ENCODE measurements around the gene GABRB2.

The GABRB2 gene

GRCh38 chr5:161387121-161387520 is 159.4 kb downstream of the GABRB2 start:
- DNase-seq (ENCODE audit: low spot score): no peak

- no peak for DNase-seq (ENCODE audit: low spot score)
Measured at GRCh38 chr5:161385027-161385426, 161.5 kb downstream of the GABRB2 start.

GRCh38 chr5:161382685-161383084 is 163.8 kb downstream of the GABRB2 start:
- DNase-seq (ENCODE audit: low spot score): no peak

DNA sequence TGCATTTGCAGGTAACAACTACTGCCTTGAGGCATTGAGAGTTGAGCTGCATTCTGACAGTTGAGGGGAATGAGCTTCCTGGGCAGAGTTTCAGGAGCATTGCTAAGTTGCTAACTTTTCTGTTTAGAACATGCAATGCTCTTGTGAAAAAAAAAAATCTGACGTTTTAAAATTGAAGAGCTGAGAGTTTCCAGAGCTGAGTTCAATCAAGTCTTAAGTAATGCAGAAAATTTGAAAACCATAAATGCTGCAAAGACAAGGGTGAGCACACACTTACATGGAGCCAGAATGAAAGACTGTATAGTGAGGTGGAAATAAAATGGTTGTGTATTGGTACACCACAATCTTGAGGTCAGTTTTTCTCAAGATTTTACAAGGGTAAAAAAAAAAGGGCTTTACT is 166.0 kb downstream of the GABRB2 start:
- no peak for DNase-seq (ENCODE audit: low spot score)

DNA sequence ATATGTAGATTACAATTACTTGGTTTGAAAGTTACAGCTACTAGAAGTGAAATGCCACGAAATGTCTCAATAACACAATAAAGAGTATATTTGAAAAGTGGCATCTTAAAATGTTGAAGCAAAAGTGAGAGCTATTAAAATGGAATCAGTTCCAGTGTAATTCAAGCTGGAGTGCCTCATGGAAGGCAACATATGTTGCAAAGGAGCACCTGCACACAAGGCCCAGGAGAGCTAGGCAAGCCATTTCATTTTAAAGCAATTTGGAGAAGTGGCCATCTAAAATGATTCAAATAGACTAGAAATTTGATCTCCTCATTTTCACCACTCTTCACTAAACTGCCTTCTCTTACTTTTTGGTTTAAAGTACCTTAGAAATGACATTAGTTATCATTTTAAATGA is 167.8 kb downstream of the GABRB2 start:
- DNase-seq (ENCODE audit: low spot score): no peak

DNA sequence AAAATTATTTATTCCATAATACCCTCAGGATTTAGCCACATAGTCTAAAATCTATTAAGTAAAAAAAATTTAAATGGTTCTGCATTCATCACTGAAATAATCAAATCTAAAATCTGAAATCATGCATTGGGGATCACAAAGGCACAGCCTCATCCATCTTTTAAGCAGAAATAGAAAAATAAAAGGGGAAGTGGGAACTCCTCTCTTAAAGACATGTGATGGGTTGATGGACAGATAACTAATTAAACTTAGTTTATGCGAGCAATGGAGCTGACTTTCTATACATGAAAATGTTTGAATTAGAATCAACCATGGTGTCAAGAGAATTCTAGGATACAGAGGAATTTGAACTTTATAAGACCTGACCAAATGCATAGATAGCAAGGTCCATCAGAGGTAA is 170.5 kb downstream of the GABRB2 start:
- no peak for DNase-seq (ENCODE audit: low spot score)

DNA sequence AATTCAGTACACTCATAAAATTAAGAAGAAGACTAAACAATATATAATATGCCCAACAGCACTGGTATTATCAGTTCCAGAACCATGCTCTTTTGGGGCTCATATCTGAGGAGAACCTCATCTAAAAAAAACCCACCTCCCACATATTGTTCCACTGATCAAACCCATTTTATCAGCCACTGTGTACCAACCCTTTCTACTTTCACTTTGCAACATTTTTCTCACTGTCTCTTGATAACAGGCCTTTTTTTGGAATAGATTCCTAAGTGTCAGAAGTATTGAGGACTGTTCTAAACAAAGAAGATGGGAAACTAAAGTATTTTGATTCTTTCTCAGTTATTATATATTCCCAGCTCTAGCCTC is 173.2 kb downstream of the GABRB2 start:
- no peak for DNase-seq (ENCODE audit: low spot score)

DNA sequence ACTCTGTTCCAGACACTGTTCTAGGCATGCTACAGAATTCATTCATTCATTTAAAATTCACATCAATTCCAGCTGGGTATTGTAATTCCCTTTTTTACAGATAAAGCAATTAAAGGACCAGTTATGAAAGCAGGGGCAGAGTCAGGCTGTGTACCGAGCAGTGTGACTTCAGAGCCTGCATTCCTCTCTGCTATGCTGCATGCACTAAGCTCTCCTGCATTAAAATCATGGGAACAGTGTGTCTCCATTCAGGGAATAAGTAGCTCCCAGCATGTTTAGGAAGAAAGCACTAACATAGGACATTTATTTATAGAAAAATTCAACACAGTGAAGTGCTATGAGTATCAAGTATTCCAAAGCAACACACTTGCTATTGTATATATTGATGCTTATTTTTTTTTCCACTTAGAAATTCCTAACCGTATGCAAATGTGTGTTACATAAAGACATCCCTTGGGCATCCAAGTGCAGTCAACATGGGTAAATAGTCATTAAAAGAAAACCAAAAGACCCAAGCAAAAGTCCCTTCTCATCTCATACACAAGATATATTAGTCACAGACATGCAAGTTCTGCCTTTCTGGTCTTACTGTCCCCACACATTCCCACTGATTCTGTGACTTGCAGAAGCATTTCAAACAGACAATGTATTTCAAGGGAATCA is 173.7 kb downstream of the GABRB2 start:
- no peak for DNase-seq (ENCODE audit: low spot score)

GRCh38 chr5:161369022-161369421 is 177.5 kb downstream of the GABRB2 start:
- no peak for DNase-seq (ENCODE audit: low spot score)

DNA sequence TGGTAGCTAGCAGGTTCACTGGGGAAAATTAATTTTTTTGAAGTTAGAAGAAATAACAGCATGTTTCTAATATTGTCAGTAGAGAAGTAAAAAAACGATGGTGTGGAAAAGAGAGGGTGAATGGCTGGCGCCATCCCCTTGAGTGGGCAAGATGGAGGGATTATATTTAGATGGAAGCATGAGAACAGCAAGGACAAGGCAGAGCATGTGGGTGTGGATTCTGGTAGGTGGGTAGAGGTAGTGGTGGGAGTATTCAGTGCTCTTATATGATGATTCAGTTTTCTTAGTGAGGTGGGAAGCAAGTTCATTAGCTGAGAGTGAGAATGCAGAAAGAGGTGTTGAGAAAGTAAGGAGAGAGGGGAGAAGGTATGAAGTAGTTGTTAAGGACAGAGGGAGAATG is 188.1 kb downstream of the GABRB2 start:
- no peak for DNase-seq (ENCODE audit: low spot score)

DNA sequence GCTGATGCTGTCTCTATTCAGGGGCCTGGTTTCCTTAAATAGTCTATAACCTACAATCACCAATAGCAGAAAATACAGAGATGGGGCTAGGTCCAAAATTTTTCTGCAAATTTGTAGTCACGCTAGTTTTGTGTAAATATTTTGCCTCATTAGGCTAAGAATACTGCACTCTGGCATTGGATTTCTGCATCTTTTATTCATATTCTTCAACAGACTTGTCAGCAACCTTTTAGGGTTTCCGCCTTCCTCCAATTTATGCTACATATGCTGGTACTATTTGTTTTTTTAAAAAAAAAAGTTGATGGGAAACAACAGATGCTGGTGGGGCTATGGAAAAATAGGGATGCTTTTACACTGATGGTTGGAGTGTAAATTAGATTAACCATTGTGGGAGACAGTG is 202.3 kb downstream of the GABRB2 start:
- no peak for DNase-seq (ENCODE audit: low spot score)

DNA sequence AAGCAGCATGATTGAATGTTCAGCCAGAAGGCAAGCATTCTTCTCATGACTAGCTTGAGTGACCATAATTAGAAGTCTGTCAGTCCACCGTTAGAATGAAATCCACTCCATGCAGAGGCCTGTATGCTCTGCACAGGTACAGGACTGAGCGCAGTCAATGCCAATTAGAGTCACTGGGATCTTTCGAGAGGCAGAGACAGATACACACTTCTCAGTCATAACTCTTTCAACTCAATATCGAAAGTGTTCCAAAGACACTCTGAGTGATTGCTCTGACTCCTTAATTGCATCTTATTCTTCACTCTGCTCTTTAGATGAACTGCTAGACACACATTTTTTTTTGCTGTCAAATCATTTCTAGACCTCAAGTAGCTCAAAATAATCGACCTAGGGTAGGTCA is 203.6 kb downstream of the GABRB2 start:
- no peak for DNase-seq (ENCODE audit: low spot score)

DNA sequence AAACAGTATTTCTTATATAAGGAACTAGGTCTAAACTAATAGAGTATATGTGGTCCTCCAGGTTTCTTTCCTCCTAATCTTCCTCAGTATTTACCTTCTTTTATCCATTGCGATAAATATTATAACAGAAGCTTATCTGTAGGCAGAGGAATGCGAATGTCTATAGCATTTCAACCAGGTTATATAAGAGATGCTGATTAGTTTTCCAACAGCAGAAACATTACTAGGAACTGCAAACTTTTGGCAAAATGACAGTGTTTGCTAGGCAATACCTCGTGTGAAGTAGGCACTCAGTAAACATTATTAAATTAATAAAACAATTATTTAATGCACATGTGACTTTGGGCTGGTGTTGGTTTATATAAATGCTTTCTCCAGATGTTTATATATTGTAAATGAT is 206.5 kb downstream of the GABRB2 start:
- DNase-seq (ENCODE audit: low spot score): no peak

- DNase-seq (ENCODE audit: low spot score): no peak
Measured at GRCh38 chr5:161333194-161333880, 213.2 kb downstream of the GABRB2 start.

GRCh38 chr5:161332343-161332742 is 214.2 kb downstream of the GABRB2 start:
- DNase-seq (ENCODE audit: low spot score): no peak

GRCh38 chr5:161314033-161314432 is 232.5 kb downstream of the GABRB2 start:
- no peak for DNase-seq (ENCODE audit: low spot score)

GRCh38 chr5:161312882-161313281 is 233.6 kb downstream of the GABRB2 start:
- DNase-seq (ENCODE audit: low spot score): no peak

DNA sequence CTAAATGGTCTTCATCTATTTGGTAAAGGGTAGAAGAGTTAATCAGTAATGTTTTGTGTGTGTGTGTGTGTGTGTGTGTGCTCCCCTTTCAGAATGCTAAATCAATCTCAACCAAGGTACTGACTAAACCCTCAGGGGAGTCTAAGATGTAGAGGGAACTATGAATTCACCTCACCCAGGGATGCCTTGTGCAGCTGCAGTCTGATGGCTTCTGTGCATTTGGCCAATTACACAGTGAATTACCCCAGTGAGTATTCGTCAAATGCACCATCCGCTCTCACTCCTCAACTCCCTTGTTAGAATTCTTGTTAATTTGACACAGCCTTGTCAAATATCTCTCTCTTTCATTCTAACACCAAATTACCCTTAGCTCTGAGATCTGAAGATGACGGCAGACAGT is 234.6 kb downstream of the GABRB2 start:
- DNase-seq (ENCODE audit: low spot score): no peak

DNA sequence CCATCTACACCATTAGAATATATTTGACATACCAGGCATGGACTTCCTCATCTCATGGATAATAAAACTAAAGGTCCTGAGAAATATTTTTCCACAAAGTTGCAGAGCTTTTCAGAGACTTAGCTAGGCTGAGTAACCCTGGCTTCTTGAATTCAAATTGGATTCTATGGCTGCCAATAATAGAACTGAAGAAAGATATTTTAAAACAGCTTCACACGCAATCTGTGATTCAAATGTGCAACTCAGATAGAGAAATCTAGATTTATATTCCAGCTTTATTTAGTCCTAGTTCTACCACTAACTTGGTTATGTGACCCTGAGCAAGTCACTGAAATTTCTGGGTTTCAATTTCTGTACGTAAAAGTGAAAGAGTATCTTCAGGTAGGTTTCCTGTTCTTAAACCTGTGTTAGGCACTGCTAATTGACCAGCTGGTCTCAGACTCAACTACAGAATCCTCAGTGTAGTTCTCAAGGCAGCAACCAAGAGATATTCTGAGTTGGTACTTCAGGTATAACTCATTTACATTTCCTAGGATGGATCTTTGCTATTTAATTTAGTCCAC is 235.3 kb downstream of the GABRB2 start:
- DNase-seq (ENCODE audit: low spot score): no peak

DNA sequence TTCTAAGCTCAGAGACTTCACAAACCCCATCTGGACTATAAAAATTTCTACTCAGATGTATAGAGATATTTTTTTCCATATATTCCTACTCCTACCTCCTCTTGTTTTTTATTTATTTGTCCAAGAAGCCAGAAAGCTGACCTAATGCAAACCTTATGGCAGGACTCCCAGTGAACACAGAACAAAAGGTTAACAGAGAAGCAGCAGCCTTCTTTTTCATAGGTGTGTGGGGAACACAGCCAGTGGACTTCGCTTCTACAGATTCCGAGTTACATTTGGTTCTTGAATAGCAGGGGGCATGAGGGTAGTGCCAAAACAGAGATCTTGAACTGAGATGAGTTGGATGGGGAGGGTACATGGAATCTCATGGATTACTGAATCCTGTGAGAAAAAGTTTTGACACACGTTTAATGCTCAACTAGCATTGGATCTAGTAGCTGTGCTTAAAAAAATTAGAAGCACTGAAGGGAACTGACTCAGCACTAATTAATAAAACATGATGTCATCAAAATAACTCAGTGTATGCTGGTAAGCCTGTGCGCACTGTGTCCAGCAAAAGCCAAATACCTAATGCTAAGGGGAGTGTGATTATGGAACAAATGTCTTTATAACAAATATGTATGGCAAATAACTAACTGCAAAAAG is 240.1 kb downstream of the GABRB2 start:
- DNase-seq (ENCODE audit: low spot score): no peak

- no peak for DNase-seq (ENCODE audit: low spot score)
Measured at GRCh38 chr5:161305601-161306000, 240.9 kb downstream of the GABRB2 start.

DNA sequence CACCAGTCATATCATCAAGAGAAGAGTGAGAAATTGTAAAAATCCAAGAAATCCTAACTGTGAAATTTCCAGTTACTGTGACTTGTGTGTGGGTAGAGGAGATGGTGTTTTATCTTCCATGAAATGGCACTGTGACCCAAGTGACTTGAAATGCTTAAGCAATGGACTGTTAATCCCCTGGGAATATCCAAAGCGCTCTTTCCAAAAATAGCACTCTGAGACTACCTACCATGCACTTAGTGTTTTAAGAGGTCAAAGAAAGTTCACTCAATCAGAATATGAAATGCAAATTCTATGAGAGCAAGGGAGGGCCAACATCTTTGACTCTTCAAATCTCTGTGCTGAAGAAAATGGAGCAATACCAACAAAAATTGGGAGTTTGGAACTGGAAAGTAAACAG is 244.0 kb downstream of the GABRB2 start:
- no peak for DNase-seq (ENCODE audit: low spot score)

DNA sequence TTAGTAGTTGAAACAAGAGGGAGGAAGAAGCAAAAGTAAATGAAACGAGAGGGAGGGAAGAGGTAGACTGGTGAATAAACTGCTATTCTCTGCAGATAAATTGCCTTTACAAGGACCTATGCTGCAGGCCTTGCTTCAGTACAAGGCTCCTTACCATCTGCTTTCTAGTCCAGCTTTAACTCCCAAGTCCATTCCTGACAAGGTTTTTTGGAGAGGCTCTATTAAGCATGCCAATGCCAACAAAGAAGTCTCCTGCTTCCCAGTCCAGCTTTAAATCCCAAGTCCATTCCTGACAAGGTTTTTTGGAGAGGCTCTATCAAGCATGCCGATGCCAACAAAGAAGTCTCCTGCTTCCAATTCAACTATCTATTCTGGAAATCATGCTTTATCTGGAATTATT is 244.9 kb downstream of the GABRB2 start:
- DNase-seq (ENCODE audit: low spot score): no peak
